ENCODE measurements around the gene DCDC2. TPM values are rescaled to one million over a fixed set of nuclear protein-coding genes. Genes with fewer than 3 reads are reported as not detected.
"Not testable (repeated sequence)": the region's sequence is repeated elsewhere in the genome, so short reads cannot be mapped to it uniquely, and the experiment has no call there.

The DCDC2 gene
- total and polyA plus RNA-seq, 9 donors: 0.19 to 12.4 (median 1.1) TPM; not detected in 1

- DNase-seq: no peak
- Histone ChIP-seq H3K27ac (no peak overlapping the region), H3K4me1 (ENCODE audit: insufficient read depth) (no peaks in the 10 kb centered on the region), H3K4me3 (no peak overlapping the region), H3K36me3 (no peaks in the 10 kb centered on the region), H3K9me3 (no peaks in the 10 kb centered on the region), H3K27me3 (no peaks in the 10 kb centered on the region)
- TF ChIP-seq CTCF (IDR thresholded peaks at IDR 0.05) (no peak), EP300 (IDR thresholded peaks at IDR 0.05) (no peak), POLR2A (IDR thresholded peaks at IDR 0.05) (no peak)
- intact Hi-C loops (cut with DNase I): loop anchor here in 1 of 4 donors (5.0 kb wide), 1 partner anchor 106 kb away; no protein-coding TSS in a partner anchor
- WGBS, 3 donors: 80 to 94% (median 91%) methylated on average over 1 of the region's 1 CpG
These were observed 30.0 kb upstream of the DCDC2 start for GRCh38 chr6:24387818-24388217.

GRCh38 chr6:24385536-24386269, 27.8 kb upstream of the DCDC2 start:
- Histone ChIP-seq H3K27me3 (no peaks in the 10 kb centered on the region), H3K4me1 (ENCODE audit: insufficient read depth) (no peaks in the 10 kb centered on the region), H3K4me3 (no peak overlapping the region), H3K36me3 (no peaks in the 10 kb centered on the region), H3K27ac (no peak overlapping the region), H3K9me3 (no peaks in the 10 kb centered on the region)
- no peak for TF ChIP-seq EP300 (IDR thresholded peaks at IDR 0.05)
- no peak for TF ChIP-seq POLR2A (IDR thresholded peaks at IDR 0.05)
- no peak for TF ChIP-seq CTCF (IDR thresholded peaks at IDR 0.05)
- WGBS, 3 donors: 68 to 75% (median 69%) methylated on average over 8 of the region's 8 CpGs
- intact Hi-C loops (cut with DNase I): loop anchor here in 1 of 4 donors (5.0 kb wide), 1 partner anchor 103 kb away; no protein-coding TSS in a partner anchor
- DNase-seq: no peak

GRCh38 chr6:24384369-24385130, 26.7 kb upstream of the DCDC2 start:
- not testable (repeated sequence) for H3K27ac ChIP-seq; DNase-seq; H3K27me3 ChIP-seq; H3K4me3 ChIP-seq; H3K36me3 ChIP-seq; H3K4me1 ChIP-seq (ENCODE audit: insufficient read depth); H3K9me3 ChIP-seq
- 73 to 84% (median 76%) methylated on average over 5 of the region's 5 CpGs for WGBS, 3 donors
- intact Hi-C loops (cut with DNase I): loop anchor here in 1 of 4 donors (5.0 kb wide), 1 partner anchor 102 kb away; no protein-coding TSS in a partner anchor

- H3K4me1 ChIP-seq (ENCODE audit: insufficient read depth); H3K27me3 ChIP-seq; H3K27ac ChIP-seq; DNase-seq; H3K36me3 ChIP-seq; H3K9me3 ChIP-seq; intact Hi-C loops (cut with DNase I); H3K4me3 ChIP-seq: not testable (repeated sequence)
- 93 to 96% (median 95%) methylated on average over 9 of the region's 9 CpGs for WGBS, 3 donors
These were observed 25.1 kb upstream of the DCDC2 start for GRCh38 chr6:24382891-24383494.

- intact Hi-C loops (cut with DNase I): no loop called here
- DNase-seq: no peak
- Histone ChIP-seq H3K36me3 (no peaks in the 10 kb centered on the region), H3K27ac (no peak overlapping the region), H3K4me3 (no peak overlapping the region), H3K27me3 (no peaks in the 10 kb centered on the region), H3K9me3 (no peaks in the 10 kb centered on the region), H3K4me1 (ENCODE audit: insufficient read depth) (no peaks in the 10 kb centered on the region)
- WGBS, 3 donors: 71 to 86% (median 72%) methylated on average over 1 of the region's 1 CpG
- TF ChIP-seq POLR2A (IDR thresholded peaks at IDR 0.05): no peak
- no peak for TF ChIP-seq CTCF (IDR thresholded peaks at IDR 0.05)
- TF ChIP-seq EP300 (IDR thresholded peaks at IDR 0.05): no peak
These were observed 24.3 kb upstream of the DCDC2 start for GRCh38 chr6:24382220-24382540.

Data from ovary (tissue), 9 donors.